Adrenal gland (tissue), 12 donors: ENCODE measurements around the gene TRIM40. TPM values are rescaled to one million over a fixed set of nuclear protein-coding genes. Genes with fewer than 3 reads are reported as not detected.
A peak's percentile ranks its signal among the peaks of the same experiment; 100 is the strongest.

Source experiments
- DNase-seq, 7 donors: peaks; one replicate each; pipeline ENCODE4 v3.0.0-alpha.2; 2019 to 2020
- H3K27ac ChIP-seq, 5 donors: fragments of 200-600 bp; sonication (generic) in 4 of 5; 1 replicate in 3 of 5; 2 replicates in 2 of 5; pipeline versions ENCODE4 v1.5.1 to v1.8.0; 2016 to 2020; ENCODE audit warnings: mild to moderate bottlenecking in 1 of 5
- H3K27me3 ChIP-seq: fragments of 200-600 bp; 2 replicates; pipeline ENCODE4 v1.8.0; 2021
- H3K36me3 ChIP-seq, 2 donors: fragments of 200-600 bp; replicated peaks in 1 of 2; 1 replicate in 1 of 2; 2 replicates in 1 of 2; pipeline versions ENCODE4 v1.5.1 to v1.8.0; 2018 to 2022
- H3K4me1 ChIP-seq, 2 donors: fragments of 200-600 bp; replicated peaks in 1 of 2; 1 replicate in 1 of 2; 2 replicates in 1 of 2; pipeline versions ENCODE4 v1.5.1 to v1.8.0; 2018 to 2021
- H3K4me3 ChIP-seq, 4 donors: fragments of 200-600 bp; sonication (generic) in 3 of 4; one replicate each; pipeline ENCODE4 v1.5.1; 2016 to 2018
- H3K9me3 ChIP-seq, 3 donors: fragments of 200-600 bp; sonication (generic) in 1 of 3; replicated peaks in 1 of 3; 1 replicate in 2 of 3; 2 replicates in 1 of 3; pipeline versions ENCODE4 v1.5.1 to v1.8.0; 2016 to 2021
- CTCF ChIP-seq, 6 experiments: fragments of 450-650 bp in 4 of 6; fragments of 200-600 bp in 2 of 6; sonication (generic) in 1 of 6; IDR thresholded peaks; 1 replicate in 5 of 6; 2 replicates in 1 of 6; pipeline versions ENCODE4 v1.5.1 to v1.8.0; 2016 to 2021; ENCODE audit warnings: antibody characterized with exemption in 6 of 6, mild to moderate bottlenecking in 2 of 6, moderate library complexity in 1 of 6
- POLR2A ChIP-seq, 2 donors: fragments of 450-650 bp; IDR thresholded peaks; one replicate each; pipeline ENCODE4 v1.6.1; 2017; ENCODE audit warnings: antibody characterized with exemption in 2 of 2, mild to moderate bottlenecking in 2 of 2, moderate library complexity in 1 of 2
- WGBS, 4 donors: extraction: QIAGEN DNeasy Blood & Tissue Kit in 2 of 4; methylation state at CpG; one replicate each; pipeline versions ENCODE4 v1.1.5 to v1.1.7; 2013 to 2017; 5-methylcytosine and 5-hydroxymethylcytosine counted together
- intact Hi-C, 2 donors: fragments of 100-400 bp; cut with DNase I; formaldehyde crosslinking; loops; one replicate each; pipeline versions ENCODE4 v1.14.1 to v1.15.0; 2022 to 2023
- polyA plus RNA-seq, 3 donors: library from polyadenylated mRNA; stranded (reverse); fragments of 200-250 nt in 2 of 3; fragments of 350-450 nt in 1 of 3; fragmentation: Illumina TruSeq in 1 of 3; extraction: RNeasy Lipid Tissue Mini Kit (QIAGEN cat#74804) in 1 of 3; gene quantifications; one replicate each; pipeline ENCODE4 v1.2.3, GENCODE V29; 2013 to 2014
- total RNA-seq, 9 donors: library from RNA; depleted of rRNA in 4 of 9; stranded (reverse); fragments of >200 nt in 4 of 9; fragments of 120-200 nt in 1 of 9; fragmentation: NEBNext Ultra II Directional in 1 of 9; extraction: Animal tissue kit (Norgen Biotek cat#: 25700) in 1 of 9; gene quantifications; one replicate each; pipeline versions ENCODE4 v1.1.0 to v1.2.4, GENCODE V29; 2013 to 2023
- donor health status: healthy with polysubstance abuse.
- donor health status: Bipolar disorder and iron deficiency.
- donor health status: DM: yes; HTN: yes; CAD: no.
- donor health status: DM: no; HTN: no; CAD: no.
- donor health status: DM: no; HTN: no; CAD: no.
- donor health status: DM: yes; HTN: yes; CAD: no.

Gene TRIM40
- total and polyA plus RNA-seq, 12 donors: 0.11 to 0.16 TPM; not detected in 10

- Histone ChIP-seq H3K9me3 (no peaks in the 10 kb centered on the region), H3K36me3 (no peaks in the 10 kb centered on the region), H3K4me1 (no peaks in the 10 kb centered on the region), H3K27ac (no peak overlapping the region), H3K4me3 (no peak overlapping the region), H3K27me3 (peaks cover 27% of the 10 kb centered on the region)
- 22 to 26% (median 24%) methylated on average over 7 of the region's 7 CpGs for WGBS, 4 donors
- intact Hi-C loops: no loop called here
- no peak for TF ChIP-seq POLR2A (IDR thresholded peaks at IDR 0.05)
- peak; percentile 64 to 80 (median 72) for TF ChIP-seq CTCF (IDR thresholded peaks at IDR 0.05)
- DNase-seq: peak in 1 of 7 donors; percentile 30
Observed at GRCh38 chr6:30169658-30170614, 34.0 kb downstream of the TRIM40 start.

GRCh38 chr6:30171677-30172471, 35.9 kb downstream of the TRIM40 start:
- TF ChIP-seq POLR2A (IDR thresholded peaks at IDR 0.05): no peak
- no peak for TF ChIP-seq CTCF (IDR thresholded peaks at IDR 0.05)
- DNase-seq: no peak
- Histone ChIP-seq H3K27ac (no peak overlapping the region), H3K9me3 (no peaks in the 10 kb centered on the region), H3K36me3 (no peaks in the 10 kb centered on the region), H3K27me3 (peaks cover 27% of the 10 kb centered on the region), H3K4me1 (no peaks in the 10 kb centered on the region), H3K4me3 (peak overlapping the region in 1 of 4 donors; percentile 25)
- 7 to 31% (median 10%) methylated on average over 18 to 62 of the region's 62 CpGs for WGBS, 4 donors
- intact Hi-C loops: no loop called here

GRCh38 chr6:30172681-30173080, 36.7 kb downstream of the TRIM40 start:
- DNase-seq: no peak
- Histone ChIP-seq H3K36me3 (no peaks in the 10 kb centered on the region), H3K27me3 (peaks cover 35% of the 10 kb centered on the region), H3K4me1 (no peaks in the 10 kb centered on the region), H3K27ac (no peak overlapping the region), H3K9me3 (no peaks in the 10 kb centered on the region), H3K4me3 (no peak overlapping the region)
- 78 to 93% (median 80%) methylated on average over 4 of the region's 4 CpGs for WGBS, 4 donors
- intact Hi-C loops: no loop called here
- TF ChIP-seq POLR2A (IDR thresholded peaks at IDR 0.05) (no peak), CTCF (IDR thresholded peaks at IDR 0.05) (no peak)

- H3K9me3 ChIP-seq: no peaks in the 10 kb centered on the region
- TF ChIP-seq CTCF (IDR thresholded peaks at IDR 0.05) (no peak), POLR2A (IDR thresholded peaks at IDR 0.05) (no peak)
- no peak overlapping the region for H3K4me3 ChIP-seq
- H3K36me3 ChIP-seq: no peaks in the 10 kb centered on the region
- WGBS, 4 donors: 65 to 85% (median 76%) methylated on average over 2 of the region's 2 CpGs
- H3K27ac ChIP-seq: no peak overlapping the region
- no peak for DNase-seq
- H3K4me1 ChIP-seq: no peaks in the 10 kb centered on the region
- H3K27me3 ChIP-seq: peaks cover 34% of the 10 kb centered on the region
- intact Hi-C loops: no loop called here
Observed at GRCh38 chr6:30175765-30176164, 39.8 kb downstream of the TRIM40 start.
